Transverse colon (tissue), 4 donors: ENCODE measurements around the gene GABRQ.

Experiments
- CTCF ChIP-seq, 5 experiments: fragments of 200-600 bp in 3 of 5; fragments of 450-650 bp in 2 of 5; sonication (generic) in 3 of 5; IDR thresholded peaks; 1 replicate in 2 of 5; 2 replicates in 3 of 5; pipeline ENCODE4 v1.5.1; 2016 to 2017; ENCODE audit warnings: antibody characterized with exemption in 5 of 5, inconsistent platforms in 3 of 5, mild to moderate bottlenecking in 2 of 5, moderate library complexity in 1 of 5
- EP300 ChIP-seq: sonication (generic); formaldehyde crosslinking; IDR thresholded peaks from one replicate; pipeline ENCODE4 v1.6.1; 2017; ENCODE audit warnings: antibody characterized with exemption, low read depth
- POLR2A ChIP-seq: fragments of 450-650 bp; IDR thresholded peaks from one replicate; pipeline ENCODE4 v1.6.1; 2016; ENCODE audit warnings: antibody characterized with exemption, mild to moderate bottlenecking, moderate library complexity
- POLR2AphosphoS5 ChIP-seq, 3 donors: sonication (generic); formaldehyde crosslinking; IDR thresholded peaks; one replicate each; pipeline ENCODE4 v1.6.1; 2016; ENCODE audit warnings: antibody characterized with exemption in 3 of 3

DNA sequence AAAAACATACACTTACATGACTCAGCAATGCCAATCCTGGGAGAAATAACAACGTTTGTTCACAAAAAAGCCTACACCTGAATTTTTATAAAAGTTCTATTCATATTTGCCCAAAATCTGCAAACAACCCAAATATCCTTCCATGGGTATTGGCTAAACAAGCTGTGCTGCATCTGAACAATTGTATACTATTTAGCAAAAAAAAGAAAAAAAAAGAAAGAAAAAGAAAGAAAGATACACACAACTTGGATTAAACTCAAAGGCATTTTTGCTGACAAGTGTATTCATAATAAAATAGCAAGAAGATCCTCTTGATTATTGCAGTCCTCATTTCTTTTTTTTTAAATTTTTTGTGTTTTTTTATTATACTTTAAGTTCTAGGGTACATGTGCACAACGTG is 36.4 kb downstream of the GABRQ start:
- TF ChIP-seq CTCF (IDR thresholded peaks at IDR 0.05), result no peak
- TF ChIP-seq POLR2AphosphoS5 (IDR thresholded peaks at IDR 0.05), result no peak
- no peak for TF ChIP-seq POLR2A
- no peak for TF ChIP-seq EP300
